Activated CD4-positive, alpha-beta memory T cell treated with anti-CD3 and anti-CD28 coated beads for 36 hours (primary cell): ENCODE data around the gene NR1I2. TPM values are rescaled to one million over a fixed set of nuclear protein-coding genes. Genes with fewer than 3 reads are reported as not detected.

Experiments
- CTCF ChIA-PET: fragments of 350-600 bp; sonication (Branson Sonifier 250); formaldehyde crosslinking; loops from one replicate; lab custom pipeline; 2021; ENCODE audit warnings: antibody characterized with exemption, inconsistent platforms; lab: Charles Lee
- POLR2A ChIA-PET: fragments of 350-600 bp; sonication (Branson Sonifier 250); formaldehyde crosslinking; loops from one replicate; lab custom pipeline; 2021; ENCODE audit warnings: antibody characterized with exemption; lab: Charles Lee
- DNase-seq: peaks from one replicate; pipeline ENCODE4 v3.0.0-alpha.2; 2020
- H3K27ac Mint-ChIP-seq: one replicate; pipeline ENCODE4 v1.8.0; 2021; ENCODE audit warnings: mixed read lengths
- H3K27me3 Mint-ChIP-seq: one replicate; pipeline ENCODE4 v1.8.0; 2021; ENCODE audit warnings: mixed read lengths
- H3K36me3 Mint-ChIP-seq: one replicate; pipeline ENCODE4 v1.8.0; 2021; ENCODE audit warnings: mixed read lengths
- H3K4me1 Mint-ChIP-seq: one replicate; pipeline ENCODE4 v1.8.0; 2021; ENCODE audit warnings: low read depth, mixed read lengths
- H3K4me3 Mint-ChIP-seq: one replicate; pipeline ENCODE4 v1.8.0; 2021; ENCODE audit warnings: mild to moderate bottlenecking, mixed read lengths
- H3K9me3 Mint-ChIP-seq: one replicate; pipeline ENCODE4 v1.8.0; 2021; ENCODE audit warnings: mixed read lengths
- intact Hi-C: fragments of 100-400 bp; cut with micrococcal nuclease; formaldehyde crosslinking; loops from one replicate; pipeline ENCODE4 v1.15.1; 2023
- total RNA-seq, 2 experiments: library from RNA; stranded (reverse); gene quantifications; one replicate each; pipeline ENCODE4 v1.2.3, GENCODE V29; 2021

Gene NR1I2
- total RNA-seq, 2 experiments from 2014 or later = 0.36 to 0.39 TPM

GRCh38 chr3:119783883-119784282 lies 2.0 kb downstream of the NR1I2 start:
- Mint-ChIP-seq H3K27ac (no peak overlapping the region), H3K27me3 (no peaks in the 10 kb centered on the region), H3K4me3 (no peak overlapping the region), H3K4me1 (peaks cover 4% of the 10 kb centered on the region), H3K9me3 (no peaks in the 10 kb centered on the region), H3K36me3 (no peaks in the 10 kb centered on the region)
- CTCF ChIA-PET = no interaction called here
- no peak for DNase-seq
- POLR2A ChIA-PET = no interaction called here
- intact Hi-C loops = no loop called here

- no peaks in the 10 kb centered on the region for H3K27me3 Mint-ChIP-seq
- no peaks in the 10 kb centered on the region for H3K4me1 Mint-ChIP-seq
- no peak overlapping the region for H3K4me3 Mint-ChIP-seq
- peaks cover 4% of the 10 kb centered on the region for H3K9me3 Mint-ChIP-seq
- H3K36me3 Mint-ChIP-seq = no peaks in the 10 kb centered on the region
- DNase-seq = no peak
- CTCF ChIA-PET = no interaction called here
- no peak overlapping the region for H3K27ac Mint-ChIP-seq
- intact Hi-C loops = no loop called here
- POLR2A ChIA-PET = no interaction called here
Measured at GRCh38 chr3:119786409-119786808, 4.5 kb downstream of the NR1I2 start.

- Mint-ChIP-seq H3K27ac (no peak overlapping the region), H3K4me3 (no peak overlapping the region), H3K9me3 (peaks cover 4% of the 10 kb centered on the region), H3K4me1 (no peaks in the 10 kb centered on the region), H3K27me3 (peaks cover 1% of the 10 kb centered on the region), H3K36me3 (no peaks in the 10 kb centered on the region)
- intact Hi-C loops = no loop called here
- POLR2A ChIA-PET = no interaction called here
- CTCF ChIA-PET = no interaction called here
- DNase-seq = no peak
Measured at GRCh38 chr3:119790369-119790768, 8.5 kb downstream of the NR1I2 start.

GRCh38 chr3:119792270-119792669 lies 10.4 kb downstream of the NR1I2 start:
- ChIA-PET POLR2A (no interaction called here), CTCF (interaction anchor here (0.6 kb wide), 1 partner anchor 131 kb away, joined by 3 read pairs; no protein-coding TSS in a partner anchor)
- Mint-ChIP-seq H3K27me3 (peaks cover 1% of the 10 kb centered on the region), H3K9me3 (peaks cover 4% of the 10 kb centered on the region), H3K36me3 (no peaks in the 10 kb centered on the region), H3K27ac (no peak overlapping the region), H3K4me1 (no peaks in the 10 kb centered on the region), H3K4me3 (no peak overlapping the region)
- no peak for DNase-seq
- intact Hi-C loops = no loop called here

GRCh38 chr3:119794401-119794800 lies 12.5 kb downstream of the NR1I2 start:
- CTCF ChIA-PET = no interaction called here

GRCh38 chr3:119794971-119795612 lies 13.2 kb downstream of the NR1I2 start:
- CTCF ChIA-PET = no interaction called here
- Mint-ChIP-seq H3K27ac (no peak overlapping the region), H3K27me3 (peaks cover 3% of the 10 kb centered on the region), H3K4me3 (no peak overlapping the region), H3K4me1 (no peaks in the 10 kb centered on the region), H3K9me3 (no peaks in the 10 kb centered on the region), H3K36me3 (no peaks in the 10 kb centered on the region)
- intact Hi-C loops = no loop called here
- POLR2A ChIA-PET = no interaction called here
- no peak for DNase-seq

More at GRCh38 chr3:119794401-119794800, 12.5 kb downstream of the NR1I2 start:
- H3K36me3 Mint-ChIP-seq = no peaks in the 10 kb centered on the region
- intact Hi-C loops = no loop called here
- POLR2A ChIA-PET = no interaction called here
- H3K27me3 Mint-ChIP-seq = peaks cover 3% of the 10 kb centered on the region
- no peak for DNase-seq
- no peak overlapping the region for H3K27ac Mint-ChIP-seq
- peaks cover 2% of the 10 kb centered on the region for H3K9me3 Mint-ChIP-seq
- no peak overlapping the region for H3K4me3 Mint-ChIP-seq
- H3K4me1 Mint-ChIP-seq = no peaks in the 10 kb centered on the region

GRCh38 chr3:119795849-119796248 lies 13.9 kb downstream of the NR1I2 start:
- H3K36me3 Mint-ChIP-seq = no peaks in the 10 kb centered on the region
- no peaks in the 10 kb centered on the region for H3K4me1 Mint-ChIP-seq
- DNase-seq = no peak
- POLR2A ChIA-PET = no interaction called here
- no peak overlapping the region for H3K27ac Mint-ChIP-seq
- no peaks in the 10 kb centered on the region for H3K9me3 Mint-ChIP-seq
- CTCF ChIA-PET = no interaction called here
- no peak overlapping the region for H3K4me3 Mint-ChIP-seq
- peaks cover 3% of the 10 kb centered on the region for H3K27me3 Mint-ChIP-seq
- intact Hi-C loops = no loop called here

GRCh38 chr3:119796368-119796767 lies 14.5 kb downstream of the NR1I2 start:
- no peaks in the 10 kb centered on the region for H3K36me3 Mint-ChIP-seq
- H3K27ac Mint-ChIP-seq = no peak overlapping the region
- intact Hi-C loops = no loop called here

GRCh38 chr3:119796785-119797184 lies 14.9 kb downstream of the NR1I2 start:
- Mint-ChIP-seq H3K9me3 (no peaks in the 10 kb centered on the region), H3K27ac (no peak overlapping the region), H3K4me1 (no peaks in the 10 kb centered on the region), H3K27me3 (peaks cover 3% of the 10 kb centered on the region), H3K36me3 (no peaks in the 10 kb centered on the region), H3K4me3 (no peak overlapping the region)
- ChIA-PET CTCF (no interaction called here), POLR2A (no interaction called here)
- DNase-seq = no peak
- intact Hi-C loops = no loop called here

More at GRCh38 chr3:119796368-119796767, 14.5 kb downstream of the NR1I2 start:
- no peaks in the 10 kb centered on the region for H3K9me3 Mint-ChIP-seq
- peaks cover 3% of the 10 kb centered on the region for H3K27me3 Mint-ChIP-seq
- H3K4me3 Mint-ChIP-seq = no peak overlapping the region
- no peaks in the 10 kb centered on the region for H3K4me1 Mint-ChIP-seq
- ChIA-PET CTCF (no interaction called here), POLR2A (no interaction called here)
- DNase-seq = no peak

- intact Hi-C loops = no loop called here
- no peak for DNase-seq
- Mint-ChIP-seq H3K4me3 (no peak overlapping the region), H3K9me3 (no peaks in the 10 kb centered on the region), H3K27me3 (peaks cover 2% of the 10 kb centered on the region), H3K4me1 (no peaks in the 10 kb centered on the region), H3K36me3 (no peaks in the 10 kb centered on the region), H3K27ac (no peak overlapping the region)
- POLR2A ChIA-PET = no interaction called here
- CTCF ChIA-PET = no interaction called here
Measured at GRCh38 chr3:119800844-119801243, 18.9 kb downstream of the NR1I2 start.

GRCh38 chr3:119808244-119808643 lies 26.3 kb downstream of the NR1I2 start:
- ChIA-PET CTCF (no interaction called here), POLR2A (no interaction called here)
- H3K27ac Mint-ChIP-seq = no peak overlapping the region
- H3K27me3 Mint-ChIP-seq = no peaks in the 10 kb centered on the region
- DNase-seq = no peak
- intact Hi-C loops = no loop called here
- peaks cover 11% of the 10 kb centered on the region for H3K4me1 Mint-ChIP-seq
- no peaks in the 10 kb centered on the region for H3K36me3 Mint-ChIP-seq
- no peak overlapping the region for H3K4me3 Mint-ChIP-seq
- no peaks in the 10 kb centered on the region for H3K9me3 Mint-ChIP-seq

GRCh38 chr3:119808843-119809242 lies 26.9 kb downstream of the NR1I2 start:
- Mint-ChIP-seq H3K4me1 (peaks cover 11% of the 10 kb centered on the region), H3K4me3 (no peak overlapping the region), H3K9me3 (no peaks in the 10 kb centered on the region), H3K27me3 (no peaks in the 10 kb centered on the region), H3K36me3 (no peaks in the 10 kb centered on the region), H3K27ac (no peak overlapping the region)
- POLR2A ChIA-PET = interaction anchor here (0.7 kb wide), 1 partner anchor 9 kb away, joined by 3 read pairs; no protein-coding TSS in a partner anchor
- intact Hi-C loops = no loop called here
- CTCF ChIA-PET = interaction anchor here (1.2 kb wide), 1 partner anchor 750 kb away, joined by 3 read pairs; no protein-coding TSS in a partner anchor
- DNase-seq = no peak
